HG02970 (cell line): ENCODE measurements around the gene TMEM120B.
"Not testable (repeated sequence)": the region's sequence is repeated elsewhere in the genome, so short reads cannot be mapped to it uniquely, and the experiment has no call there.

Experiments used
- ATAC-seq: cut with Tn5 transposase; IDR thresholded peaks from one replicate; pipeline ENCODE4 v1.9.1; 2021; ENCODE audit warnings: mild to moderate bottlenecking, moderate library complexity, moderate number of reproducible peaks; ENCODE audit not compliant: unreplicated experiment, low FRiP score

Gene TMEM120B

DNA sequence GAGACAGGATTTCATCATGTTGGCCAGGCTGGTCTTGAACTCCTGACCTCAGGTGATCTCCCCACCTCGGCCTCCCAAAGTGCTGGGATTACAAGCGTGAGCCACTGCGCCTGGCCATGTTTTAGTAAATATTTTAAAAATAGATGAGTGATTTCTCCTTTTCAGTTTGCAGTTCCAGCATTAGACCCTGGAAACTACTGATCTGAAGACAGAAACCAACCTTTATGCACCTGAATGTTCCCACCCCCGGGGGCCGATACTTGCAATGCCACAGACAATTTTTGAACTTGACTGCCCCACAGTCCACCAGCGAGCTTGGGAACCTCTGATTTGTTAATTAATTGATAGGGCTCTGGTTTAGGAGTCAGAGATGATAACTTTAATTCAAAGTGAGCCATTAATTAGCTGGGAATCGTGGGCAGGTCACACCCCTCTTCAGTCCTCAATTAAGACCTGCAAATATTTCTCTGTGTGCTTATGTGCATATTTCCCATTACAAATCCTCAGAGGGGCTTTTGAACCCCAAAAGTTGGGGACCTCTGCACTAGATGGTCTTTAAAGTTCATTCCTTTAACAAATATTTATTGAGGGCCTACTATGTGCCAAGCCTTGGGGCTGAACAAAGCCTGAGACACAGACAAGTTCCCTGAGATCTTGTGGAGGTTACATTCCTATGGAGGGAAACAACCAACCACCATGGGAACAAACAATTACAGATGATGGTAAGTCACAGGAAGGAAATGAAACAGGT lies 4.1 kb upstream of the TMEM120B start:
- ATAC-seq, result no peak

GRCh38 chr12:121709064-121709424 lies 3.5 kb upstream of the TMEM120B start:
- not testable (repeated sequence) for ATAC-seq

- no peak for ATAC-seq
These were observed 3.0 kb upstream of the TMEM120B start for GRCh38 chr12:121709478-121709961.

- no peak for ATAC-seq
These were observed 977 bp upstream of the TMEM120B start for GRCh38 chr12:121711361-121712189.

GRCh38 chr12:121712190-121712460 lies 427 bp upstream of the TMEM120B start:
- ATAC-seq, result peak; percentile 29

GRCh38 chr12:121713257-121713777 lies 765 bp downstream of the TMEM120B start:
- ATAC-seq, result no peak

DNA sequence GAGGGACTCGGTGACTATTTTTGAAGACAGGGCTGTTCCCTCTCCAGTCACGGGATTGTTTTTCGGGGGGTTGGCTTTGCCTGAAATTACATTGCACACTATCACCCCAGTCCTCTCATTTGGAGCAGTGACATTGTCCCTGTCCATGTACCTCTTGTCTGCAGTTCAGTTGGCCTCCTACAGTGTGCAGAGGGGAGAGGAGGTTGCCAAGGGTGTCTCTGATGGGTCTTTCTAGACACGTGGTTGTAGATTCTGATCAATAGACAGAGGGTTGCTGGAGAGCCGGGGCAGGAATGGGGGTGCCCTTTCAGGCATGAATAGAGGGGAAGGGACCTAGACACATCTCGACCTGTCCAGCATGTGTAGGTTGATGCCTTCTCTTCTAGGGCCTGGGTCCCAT lies 1.2 kb downstream of the TMEM120B start:
- ATAC-seq, result no peak

GRCh38 chr12:121715055-121715454 lies 2.5 kb downstream of the TMEM120B start:
- ATAC-seq, result not testable (repeated sequence)

GRCh38 chr12:121715862-121716435 lies 3.4 kb downstream of the TMEM120B start:
- no peak for ATAC-seq

GRCh38 chr12:121717041-121717699 lies 4.6 kb downstream of the TMEM120B start:
- no peak for ATAC-seq

GRCh38 chr12:121718653-121719239 lies 6.2 kb downstream of the TMEM120B start:
- no peak for ATAC-seq

DNA sequence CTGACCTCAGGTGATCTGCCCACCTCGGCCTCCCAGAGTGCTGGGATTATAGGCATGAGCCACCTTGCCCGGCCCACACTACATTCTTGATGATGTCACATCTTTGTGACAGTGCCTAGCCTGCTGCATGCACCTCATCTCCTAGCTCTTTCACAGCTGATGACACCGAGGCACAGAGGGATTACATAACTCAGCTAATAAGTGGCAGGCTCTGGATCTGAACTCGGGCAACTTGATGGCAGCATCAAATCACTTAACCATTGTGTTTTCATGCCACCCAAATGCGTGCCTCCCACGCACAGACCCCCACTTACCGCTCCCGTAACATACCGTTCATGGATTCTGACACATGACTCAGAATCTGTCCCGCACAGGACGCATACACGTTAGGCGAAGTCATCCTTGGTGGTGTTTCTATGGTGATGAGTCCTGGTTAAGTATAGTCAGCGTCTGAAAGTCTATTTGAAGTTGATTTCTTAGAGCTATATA lies 7.4 kb downstream of the TMEM120B start:
- no peak for ATAC-seq

DNA sequence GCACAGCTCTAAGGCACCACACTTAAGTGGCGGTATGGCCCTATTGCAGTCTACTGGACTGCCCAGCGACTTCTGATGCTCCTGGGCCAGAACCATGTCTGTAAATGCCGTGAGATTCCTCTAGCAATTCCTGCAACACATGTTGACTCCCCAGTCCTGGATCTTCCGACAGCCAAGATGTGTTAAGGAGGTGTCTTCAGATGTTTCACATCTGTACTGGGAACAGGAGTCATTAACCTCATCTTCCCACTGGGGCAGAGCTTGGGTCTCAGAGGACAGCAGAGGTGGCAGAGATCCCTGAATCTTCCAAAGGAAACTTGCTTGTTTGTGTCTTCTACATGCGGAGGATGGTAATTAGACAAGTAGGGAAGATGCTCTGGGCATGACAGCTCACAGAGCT lies 8.2 kb downstream of the TMEM120B start:
- ATAC-seq, result no peak

DNA sequence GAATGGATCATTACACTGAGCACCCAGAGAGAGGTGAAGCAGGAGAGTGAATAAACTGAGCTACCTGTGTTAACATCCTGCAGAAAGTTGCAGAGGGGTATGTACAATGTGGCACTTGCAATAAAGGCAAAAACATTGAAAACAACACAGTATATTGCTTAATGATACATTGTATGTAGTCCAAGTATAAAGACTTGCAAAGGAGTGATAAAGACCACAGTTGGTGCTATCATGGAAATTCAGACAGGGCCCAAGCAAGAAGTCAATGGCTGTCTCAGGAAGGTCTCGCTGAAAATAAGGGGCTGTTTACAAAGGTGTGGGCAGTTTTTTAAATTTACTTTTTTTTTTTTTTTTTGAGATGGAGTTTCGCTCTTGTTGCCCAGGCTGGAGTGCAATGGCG lies 10.0 kb downstream of the TMEM120B start:
- ATAC-seq, result no peak

GRCh38 chr12:121723200-121723599 lies 10.6 kb downstream of the TMEM120B start:
- no peak for ATAC-seq

DNA sequence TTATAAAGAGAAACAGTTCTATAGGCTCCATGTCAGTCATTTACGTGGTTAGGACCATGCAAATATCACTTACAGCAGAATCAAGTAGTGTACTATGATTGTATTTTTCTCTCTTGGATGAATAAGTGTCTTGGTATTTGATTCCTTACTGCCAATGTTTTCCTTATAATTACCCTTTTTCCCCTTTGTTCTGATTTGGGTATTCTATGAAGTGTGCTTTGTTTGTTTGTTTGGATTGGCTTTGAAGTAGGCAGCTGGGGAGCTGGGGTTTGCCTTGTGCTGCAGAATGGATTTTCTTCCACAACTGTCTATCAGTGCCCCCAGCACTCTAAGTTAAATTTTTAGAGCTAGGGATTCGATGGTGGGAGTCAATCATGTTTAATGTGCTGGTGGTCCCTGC lies 12.4 kb downstream of the TMEM120B start:
- ATAC-seq, result no peak

GRCh38 chr12:121725423-121725822 lies 12.9 kb downstream of the TMEM120B start:
- no peak for ATAC-seq

- ATAC-seq, result no peak
These were observed 16.5 kb downstream of the TMEM120B start for GRCh38 chr12:121729021-121729420.

- ATAC-seq, result no peak
These were observed 18.9 kb downstream of the TMEM120B start for GRCh38 chr12:121731473-121731872.

DNA sequence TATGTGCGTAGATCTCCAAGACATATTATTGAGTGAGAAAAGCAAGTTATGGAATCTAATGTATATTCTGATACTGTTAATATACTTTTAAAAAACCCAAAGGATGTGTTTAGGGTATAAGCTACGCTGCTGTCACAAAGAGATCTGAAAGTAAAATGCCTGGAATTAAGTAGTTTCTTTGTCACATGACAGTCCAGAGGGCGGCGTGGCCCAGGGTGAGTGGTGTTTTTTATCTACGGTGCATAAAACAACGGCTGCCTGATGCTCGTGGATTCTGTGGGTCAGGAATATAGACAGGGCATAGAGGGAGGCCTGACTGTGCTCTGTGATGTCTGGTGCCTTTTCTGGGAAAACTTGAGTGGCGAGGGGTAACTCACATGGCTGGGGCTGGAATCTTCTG lies 21.3 kb downstream of the TMEM120B start:
- ATAC-seq, result no peak
